BE2C (cell line): ENCODE measurements around the gene DNAH10.

Experiments used
- DNase-seq: peaks from one replicate; pipeline ENCODE4 v3.0.0-alpha.2; 2020
- H3K27me3 ChIP-seq: fragments of 250-450 bp; sonication (Bioruptor Pico); 2 replicates; pipeline ENCODE4 v1.5.1; 2020; ENCODE audit warnings: mild to moderate bottlenecking
- H3K36me3 ChIP-seq: fragments of 250-450 bp; sonication (Bioruptor Pico); 2 replicates; pipeline ENCODE4 v1.5.1; 2020; ENCODE audit warnings: mild to moderate bottlenecking
- H3K4me1 ChIP-seq: fragments of 250-450 bp; sonication (Bioruptor Pico); 2 replicates; pipeline ENCODE4 v1.5.1; 2020
- H3K4me3 ChIP-seq: 2 replicates; pipeline ENCODE4 v1.5.1; 2011; ENCODE audit warnings: low read depth, low read length
- H3K9me3 ChIP-seq: fragments of 250-450 bp; sonication (Bioruptor Pico); 2 replicates; pipeline ENCODE4 v1.5.1; 2020
- TF ChIP-seq, protein P1 (sequence below): IDR thresholded peaks from 2 replicates; pipeline ENCODE4 v1.5.1; 2012; ENCODE audit warnings: mild to moderate bottlenecking, low read depth, low read length

DNAH10 gene

DNA sequence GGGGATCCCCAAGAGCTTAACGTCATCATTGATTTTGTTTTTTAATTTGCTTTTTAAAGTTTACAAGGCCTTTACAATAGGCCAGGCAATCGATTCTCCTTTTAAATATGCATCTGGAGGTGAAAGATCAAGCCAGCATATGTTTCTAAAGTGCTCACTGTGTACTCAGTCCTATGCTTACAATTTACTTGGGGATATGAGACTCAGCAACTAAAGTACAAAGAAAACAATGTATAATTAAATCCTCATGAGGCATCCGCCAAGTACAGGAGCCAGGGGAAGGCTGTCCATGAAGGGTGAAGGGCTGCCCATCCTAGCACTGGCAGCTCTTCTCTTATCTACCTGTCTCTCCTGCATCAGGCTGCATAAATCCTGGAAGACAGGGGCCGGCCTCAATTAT lies 198.8 kb downstream of the DNAH10 start:
- TF ChIP-seq, protein P1, sequence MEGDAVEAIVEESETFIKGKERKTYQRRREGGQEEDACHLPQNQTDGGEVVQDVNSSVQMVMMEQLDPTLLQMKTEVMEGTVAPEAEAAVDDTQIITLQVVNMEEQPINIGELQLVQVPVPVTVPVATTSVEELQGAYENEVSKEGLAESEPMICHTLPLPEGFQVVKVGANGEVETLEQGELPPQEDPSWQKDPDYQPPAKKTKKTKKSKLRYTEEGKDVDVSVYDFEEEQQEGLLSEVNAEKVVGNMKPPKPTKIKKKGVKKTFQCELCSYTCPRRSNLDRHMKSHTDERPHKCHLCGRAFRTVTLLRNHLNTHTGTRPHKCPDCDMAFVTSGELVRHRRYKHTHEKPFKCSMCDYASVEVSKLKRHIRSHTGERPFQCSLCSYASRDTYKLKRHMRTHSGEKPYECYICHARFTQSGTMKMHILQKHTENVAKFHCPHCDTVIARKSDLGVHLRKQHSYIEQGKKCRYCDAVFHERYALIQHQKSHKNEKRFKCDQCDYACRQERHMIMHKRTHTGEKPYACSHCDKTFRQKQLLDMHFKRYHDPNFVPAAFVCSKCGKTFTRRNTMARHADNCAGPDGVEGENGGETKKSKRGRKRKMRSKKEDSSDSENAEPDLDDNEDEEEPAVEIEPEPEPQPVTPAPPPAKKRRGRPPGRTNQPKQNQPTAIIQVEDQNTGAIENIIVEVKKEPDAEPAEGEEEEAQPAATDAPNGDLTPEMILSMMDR: no peak
- no peak for DNase-seq
- no peak overlapping the region for H3K4me3 ChIP-seq
- no peaks in the 10 kb centered on the region for H3K9me3 ChIP-seq
- H3K36me3 ChIP-seq: no peaks in the 10 kb centered on the region; the same call in 1 of the 2 replicates
- H3K27me3 ChIP-seq: no peaks in the 10 kb centered on the region
- peaks cover 5% of the 10 kb centered on the region for H3K4me1 ChIP-seq

DNA sequence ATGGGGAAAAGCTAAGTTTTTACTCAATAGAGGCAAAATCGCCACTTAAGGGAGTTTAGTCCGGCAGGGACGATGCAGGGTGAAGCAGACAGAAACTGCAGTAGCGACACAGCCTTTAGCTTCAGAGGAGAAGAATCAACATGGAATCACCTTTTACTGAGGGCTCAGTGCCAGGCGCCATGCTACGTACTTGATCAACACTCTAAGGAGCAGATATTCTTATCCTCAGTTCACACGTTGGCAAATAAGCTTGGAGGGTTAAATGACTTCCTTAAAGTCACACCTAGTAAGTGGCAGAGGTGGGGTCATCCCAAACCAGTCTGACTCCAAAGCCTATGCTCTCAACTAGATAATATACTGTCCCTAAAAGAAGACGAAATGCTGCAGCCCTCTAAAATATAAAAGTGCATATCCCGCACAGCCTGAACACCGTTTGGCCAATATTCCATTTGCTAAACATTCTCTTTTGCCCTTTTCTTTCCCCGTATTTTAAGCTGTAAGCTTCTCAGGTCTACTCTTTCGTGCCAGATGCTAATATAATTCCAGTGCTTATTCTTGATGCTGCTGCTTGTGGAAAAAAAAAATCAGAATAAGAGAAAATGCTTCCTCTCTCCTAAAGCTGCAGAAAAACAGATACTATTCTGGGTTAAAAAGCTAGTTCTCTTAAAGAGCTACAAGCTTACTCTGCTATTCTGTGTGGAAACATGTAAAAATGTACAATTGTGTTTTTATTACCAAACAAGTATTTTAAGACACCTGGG lies 199.7 kb downstream of the DNAH10 start:
- Histone ChIP-seq H3K36me3 (no peaks in the 10 kb centered on the region; the same call in 1 of the 2 replicates), H3K4me3 (no peak overlapping the region), H3K27me3 (no peaks in the 10 kb centered on the region), H3K9me3 (no peaks in the 10 kb centered on the region), H3K4me1 (peaks cover 5% of the 10 kb centered on the region)
- TF ChIP-seq, protein P1: no peak
- DNase-seq: no peak

DNA sequence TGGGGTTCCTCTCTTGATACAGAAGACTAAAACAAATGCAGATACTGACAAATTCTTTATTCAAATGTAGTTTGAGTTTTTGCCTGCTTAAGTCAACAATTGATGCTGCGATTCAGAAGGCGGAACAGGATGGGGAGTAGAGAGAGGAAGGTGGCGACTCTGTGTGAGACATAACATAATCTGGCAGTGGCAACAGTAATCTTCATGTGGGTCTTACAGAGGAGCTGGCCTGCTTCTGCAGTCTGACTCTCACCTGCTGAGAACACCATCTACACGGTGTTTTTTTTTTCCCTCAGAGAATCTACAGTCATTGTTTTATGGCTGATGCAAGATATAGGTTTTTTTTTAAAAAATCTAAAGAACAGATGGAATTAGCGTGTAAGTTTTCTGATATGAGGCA lies 200.4 kb downstream of the DNAH10 start:
- Histone ChIP-seq H3K27me3 (no peaks in the 10 kb centered on the region), H3K4me3 (no peak overlapping the region), H3K9me3 (no peaks in the 10 kb centered on the region), H3K4me1 (peaks cover 5% of the 10 kb centered on the region), H3K36me3 (no peaks in the 10 kb centered on the region; the same call in 1 of the 2 replicates)
- TF ChIP-seq, protein P1: no peak
- DNase-seq: no peak

DNA sequence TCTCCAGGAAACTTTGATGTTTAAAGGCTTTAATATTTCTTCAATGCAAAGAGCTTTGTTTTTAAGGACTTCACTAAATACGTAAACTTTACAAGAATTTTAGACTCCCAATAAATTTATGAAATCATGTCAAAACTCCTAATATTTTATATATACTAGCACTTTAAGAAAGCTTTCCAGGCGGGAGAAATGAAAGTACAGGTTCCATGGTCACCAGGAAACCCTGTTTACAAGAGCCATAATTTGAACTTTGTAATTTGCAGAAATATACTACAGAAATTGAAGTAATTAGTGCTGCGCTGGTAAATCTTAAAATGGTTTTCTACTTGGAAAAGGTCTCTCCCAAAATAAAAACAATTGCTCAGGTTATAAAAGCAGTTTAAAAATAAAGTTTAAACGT lies 201.7 kb downstream of the DNAH10 start:
- no peaks in the 10 kb centered on the region; the same call in 1 of the 2 replicates for H3K36me3 ChIP-seq
- H3K4me1 ChIP-seq: peaks cover 5% of the 10 kb centered on the region
- H3K27me3 ChIP-seq: no peaks in the 10 kb centered on the region
- no peak for DNase-seq
- TF ChIP-seq, protein P1: no peak
- H3K9me3 ChIP-seq: no peaks in the 10 kb centered on the region
- no peak overlapping the region for H3K4me3 ChIP-seq

DNA sequence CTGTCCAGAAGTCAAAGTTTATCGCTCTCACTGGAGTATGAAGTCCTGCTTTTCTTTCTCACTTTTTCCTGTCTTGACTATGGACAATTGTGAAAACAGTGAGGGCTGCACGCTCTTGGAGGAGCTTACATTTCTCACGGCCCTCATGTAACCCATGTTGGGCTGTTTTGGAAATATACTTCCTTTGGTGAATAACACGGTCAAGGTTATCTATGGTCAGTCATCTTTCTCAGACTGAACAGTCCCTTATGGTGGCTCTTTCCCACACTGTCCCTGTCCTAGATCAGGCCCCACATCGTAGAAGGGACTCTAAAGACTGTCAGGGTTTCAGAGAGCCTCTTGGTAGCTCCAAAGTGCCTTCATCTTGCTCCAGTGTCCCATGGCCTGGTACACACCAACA lies 203.3 kb downstream of the DNAH10 start:
- no peaks in the 10 kb centered on the region for H3K27me3 ChIP-seq

DNA sequence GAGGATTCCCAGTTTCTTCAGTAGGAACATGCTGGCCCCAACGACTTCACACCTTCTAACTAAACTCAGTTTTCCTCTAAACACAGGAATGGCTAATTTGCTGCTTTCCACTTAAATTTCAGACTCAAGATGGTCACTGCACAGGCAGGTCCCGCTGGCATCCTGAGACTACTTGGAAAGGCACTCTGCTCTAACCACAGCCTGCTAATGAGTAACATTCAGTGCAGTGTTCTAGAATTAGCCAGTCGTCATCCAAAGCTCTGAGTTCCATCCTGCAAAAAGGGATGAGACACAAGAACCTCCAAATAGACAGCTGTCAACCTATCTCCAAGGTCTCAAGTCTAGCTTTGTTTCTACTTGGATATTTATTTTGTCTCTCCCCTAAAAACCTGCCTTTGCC lies 204.5 kb downstream of the DNAH10 start:
- H3K27me3 ChIP-seq: no peaks in the 10 kb centered on the region
- H3K4me1 ChIP-seq: peaks cover 5% of the 10 kb centered on the region
- no peaks in the 10 kb centered on the region for H3K9me3 ChIP-seq
- TF ChIP-seq, protein P1: no peak
- no peak overlapping the region for H3K4me3 ChIP-seq
- DNase-seq: no peak
- H3K36me3 ChIP-seq: no peaks in the 10 kb centered on the region; the same call in 1 of the 2 replicates

More for the DNA sequence above, 203.3 kb downstream of the DNAH10 start:
- no peaks in the 10 kb centered on the region for H3K9me3 ChIP-seq
- peaks cover 5% of the 10 kb centered on the region for H3K4me1 ChIP-seq
- H3K36me3 ChIP-seq: no peaks in the 10 kb centered on the region; the same call in 1 of the 2 replicates
- no peak for DNase-seq
- TF ChIP-seq, protein P1: no peak
- no peak overlapping the region for H3K4me3 ChIP-seq
